ENCODE measurements around the gene CASP5.

GRCh38 chr11:105004021-105004420, 18.9 kb downstream of the CASP5 start:
- TF ChIP-seq CTCF (IDR thresholded peaks at IDR 0.05; ENCODE audit: borderline replicate concordance, extremely low read depth, low read length, poor library complexity, severe bottlenecking) (no peak), EZH2 (IDR thresholded peaks at IDR 0.05; ENCODE audit: borderline replicate concordance, low read depth, low read length, severe bottlenecking) (no peak)

Data from DND-41 (cell line).